ENCODE data around the gene CD109. TPM values are rescaled to one million over a fixed set of nuclear protein-coding genes. Genes with fewer than 3 reads are reported as not detected.

Gene CD109
- total RNA-seq, 1 donor from 2014 or later = 27.4 TPM

DNA sequence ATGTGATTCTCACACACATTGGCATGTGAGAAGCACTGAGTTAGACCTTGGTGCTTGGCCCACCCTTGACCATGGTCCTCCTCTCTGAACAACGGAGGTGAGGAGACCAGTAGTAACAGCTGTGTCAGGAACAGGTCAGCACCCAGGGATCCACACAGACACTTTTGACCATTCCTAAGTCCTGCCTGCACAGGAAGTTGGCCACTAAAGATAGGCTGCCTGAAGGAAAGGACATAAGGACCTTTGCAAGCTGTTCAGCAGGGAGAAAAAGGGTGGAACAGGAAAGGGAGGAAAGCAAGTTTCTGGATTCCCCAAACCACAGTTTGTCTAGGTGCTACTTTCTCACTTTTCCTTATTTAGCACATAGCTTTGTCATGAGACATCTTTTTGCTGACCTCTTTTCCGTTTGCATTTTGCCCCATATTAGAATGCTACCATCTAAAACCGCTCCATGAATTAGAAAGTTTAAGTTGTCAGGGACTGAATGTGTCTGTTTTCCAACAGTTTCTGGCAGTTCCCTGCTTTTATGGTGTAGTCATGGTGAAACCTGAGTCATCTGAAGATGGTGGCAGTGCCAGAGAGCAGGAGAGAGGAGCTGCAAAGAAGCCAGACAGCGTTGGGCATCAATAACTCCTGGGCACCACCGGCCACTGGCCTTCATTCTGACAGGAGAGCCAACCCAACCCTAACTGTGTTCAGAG lies 1.1 kb upstream of the CD109 start:
- H3K27me3 ChIP-seq (ENCODE audit: control insufficient read depth, insufficient read depth, low read length) = no peaks in the 10 kb centered on the region
- TF ChIP-seq, protein P1, sequence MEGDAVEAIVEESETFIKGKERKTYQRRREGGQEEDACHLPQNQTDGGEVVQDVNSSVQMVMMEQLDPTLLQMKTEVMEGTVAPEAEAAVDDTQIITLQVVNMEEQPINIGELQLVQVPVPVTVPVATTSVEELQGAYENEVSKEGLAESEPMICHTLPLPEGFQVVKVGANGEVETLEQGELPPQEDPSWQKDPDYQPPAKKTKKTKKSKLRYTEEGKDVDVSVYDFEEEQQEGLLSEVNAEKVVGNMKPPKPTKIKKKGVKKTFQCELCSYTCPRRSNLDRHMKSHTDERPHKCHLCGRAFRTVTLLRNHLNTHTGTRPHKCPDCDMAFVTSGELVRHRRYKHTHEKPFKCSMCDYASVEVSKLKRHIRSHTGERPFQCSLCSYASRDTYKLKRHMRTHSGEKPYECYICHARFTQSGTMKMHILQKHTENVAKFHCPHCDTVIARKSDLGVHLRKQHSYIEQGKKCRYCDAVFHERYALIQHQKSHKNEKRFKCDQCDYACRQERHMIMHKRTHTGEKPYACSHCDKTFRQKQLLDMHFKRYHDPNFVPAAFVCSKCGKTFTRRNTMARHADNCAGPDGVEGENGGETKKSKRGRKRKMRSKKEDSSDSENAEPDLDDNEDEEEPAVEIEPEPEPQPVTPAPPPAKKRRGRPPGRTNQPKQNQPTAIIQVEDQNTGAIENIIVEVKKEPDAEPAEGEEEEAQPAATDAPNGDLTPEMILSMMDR (IDR thresholded peaks at IDR 0.05; ENCODE audit: insufficient read depth, low read length, severe bottlenecking) = no peak
- H3K36me3 ChIP-seq (ENCODE audit: control insufficient read depth, insufficient read depth, low read length) = peaks cover 1% of the 10 kb centered on the region
- peak; percentile 76 for DNase-seq (ENCODE audit: low read depth)
- peak overlapping the region; percentile 46 for H3K4me3 ChIP-seq (ENCODE audit: low read depth, low read length)
- FAIRE-seq = peak; percentile 96

DNA sequence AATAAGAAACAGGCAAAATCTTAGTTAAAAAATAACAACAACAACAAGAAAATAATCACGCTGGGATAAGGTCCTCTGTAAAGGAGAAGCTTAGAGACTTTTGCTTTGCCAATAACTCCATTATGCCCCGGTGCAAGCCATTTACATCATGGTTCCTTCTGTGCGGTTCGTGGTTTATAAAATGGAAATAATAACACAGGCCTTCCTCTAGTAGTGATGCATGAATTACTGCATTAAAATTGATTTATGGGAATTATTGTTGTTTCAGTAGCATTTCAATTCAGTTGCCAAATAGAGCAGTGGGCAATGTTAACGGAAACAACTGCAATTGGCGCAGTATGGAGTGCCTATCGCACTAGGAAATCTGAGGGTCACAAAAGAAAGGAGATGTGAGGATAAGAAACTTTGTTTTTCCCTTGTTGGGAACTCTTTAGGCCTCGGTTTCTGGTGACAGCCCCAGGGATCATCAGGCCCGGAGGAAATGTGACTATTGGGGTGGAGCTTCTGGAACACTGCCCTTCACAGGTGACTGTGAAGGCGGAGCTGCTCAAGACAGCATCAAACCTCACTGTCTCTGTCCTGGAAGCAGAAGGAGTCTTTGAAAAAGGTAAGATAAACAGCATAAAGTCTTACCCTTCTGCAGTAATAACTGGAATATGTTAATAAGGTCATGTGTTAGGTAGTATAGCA lies 1.1 kb downstream of the CD109 start:
- Histone ChIP-seq H3K4me3 (ENCODE audit: low read depth, low read length) (peak overlapping the region; percentile 46), H3K27me3 (ENCODE audit: control insufficient read depth, insufficient read depth, low read length) (no peaks in the 10 kb centered on the region), H3K36me3 (ENCODE audit: control insufficient read depth, insufficient read depth, low read length) (peaks cover 1% of the 10 kb centered on the region)
- FAIRE-seq = no peak
- DNase-seq (ENCODE audit: low read depth) = peak; percentile 35
- TF ChIP-seq, protein P1 (IDR thresholded peaks at IDR 0.05; ENCODE audit: insufficient read depth, low read length, severe bottlenecking) = no peak

DNA sequence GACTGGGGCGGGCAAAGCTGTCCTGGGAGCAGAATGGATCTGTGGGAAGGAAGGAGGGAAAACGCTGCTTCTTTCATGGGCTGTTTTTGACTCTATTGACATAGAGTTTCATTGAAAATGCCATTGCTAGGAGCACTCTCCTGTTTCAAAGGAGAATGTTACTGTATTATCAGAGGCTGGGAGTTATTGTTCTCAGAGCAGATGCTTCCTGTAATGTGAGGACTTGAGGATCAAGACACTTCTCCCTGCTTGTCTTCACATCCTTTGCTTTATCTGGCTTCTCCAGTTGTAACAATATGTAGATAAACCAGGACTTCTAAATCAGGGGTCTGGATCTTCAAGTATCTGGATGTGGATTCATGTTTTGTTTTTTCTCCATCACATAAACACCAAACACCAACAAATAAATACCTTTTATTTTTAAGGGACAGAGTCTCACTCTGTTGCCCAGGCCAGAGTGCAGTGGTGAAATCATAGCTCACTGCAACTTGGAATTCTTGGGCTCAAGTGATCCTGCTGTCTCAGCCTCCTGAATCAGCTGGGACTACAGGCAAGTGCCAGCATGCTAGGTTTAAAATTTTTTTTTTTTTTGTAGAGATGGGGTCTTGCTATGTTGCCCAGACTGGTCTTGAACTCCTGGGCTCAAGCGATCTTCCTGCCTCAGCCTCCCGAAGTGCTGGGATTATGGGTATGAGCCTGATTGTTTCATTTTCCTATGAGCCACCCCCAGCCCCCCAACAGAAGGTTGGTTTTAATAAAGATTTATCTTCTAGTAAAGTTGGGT lies 3.9 kb downstream of the CD109 start:
- no peak for FAIRE-seq

DNA sequence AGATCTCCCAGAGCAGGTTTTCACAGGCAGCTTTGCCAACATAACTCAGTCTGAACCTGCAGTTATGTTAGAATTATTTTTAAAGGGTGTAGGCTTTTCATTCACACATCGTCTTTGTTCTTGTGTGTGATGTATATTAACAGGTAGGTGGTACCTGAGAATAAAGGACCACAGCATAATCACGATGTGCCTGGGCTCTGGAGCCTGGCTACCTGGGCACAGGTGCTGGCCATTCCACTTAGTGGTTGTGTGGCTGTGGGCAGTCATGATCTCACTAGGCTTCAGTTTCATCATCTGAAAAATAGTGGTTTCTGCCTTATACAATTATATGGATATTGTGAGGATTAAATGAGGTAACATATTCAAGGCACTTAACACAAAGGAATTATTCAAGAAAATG lies 6.4 kb downstream of the CD109 start:
- TF ChIP-seq, protein P1 (IDR thresholded peaks at IDR 0.05; ENCODE audit: insufficient read depth, low read length, severe bottlenecking) = no peak
- peak; percentile 37 for DNase-seq (ENCODE audit: low read depth)
- FAIRE-seq = no peak
- Histone ChIP-seq H3K4me3 (ENCODE audit: low read depth, low read length) (no peak overlapping the region), H3K27me3 (ENCODE audit: control insufficient read depth, insufficient read depth, low read length) (no peaks in the 10 kb centered on the region), H3K36me3 (ENCODE audit: control insufficient read depth, insufficient read depth, low read length) (peaks cover 2% of the 10 kb centered on the region)

More for the DNA sequence above, 3.9 kb downstream of the CD109 start:
- peak; percentile 34 for DNase-seq (ENCODE audit: low read depth)
- Histone ChIP-seq H3K27me3 (ENCODE audit: control insufficient read depth, insufficient read depth, low read length) (no peaks in the 10 kb centered on the region), H3K36me3 (ENCODE audit: control insufficient read depth, insufficient read depth, low read length) (peaks cover 1% of the 10 kb centered on the region), H3K4me3 (ENCODE audit: low read depth, low read length) (no peak overlapping the region)
- TF ChIP-seq, protein P1 (IDR thresholded peaks at IDR 0.05; ENCODE audit: insufficient read depth, low read length, severe bottlenecking) = no peak

DNA sequence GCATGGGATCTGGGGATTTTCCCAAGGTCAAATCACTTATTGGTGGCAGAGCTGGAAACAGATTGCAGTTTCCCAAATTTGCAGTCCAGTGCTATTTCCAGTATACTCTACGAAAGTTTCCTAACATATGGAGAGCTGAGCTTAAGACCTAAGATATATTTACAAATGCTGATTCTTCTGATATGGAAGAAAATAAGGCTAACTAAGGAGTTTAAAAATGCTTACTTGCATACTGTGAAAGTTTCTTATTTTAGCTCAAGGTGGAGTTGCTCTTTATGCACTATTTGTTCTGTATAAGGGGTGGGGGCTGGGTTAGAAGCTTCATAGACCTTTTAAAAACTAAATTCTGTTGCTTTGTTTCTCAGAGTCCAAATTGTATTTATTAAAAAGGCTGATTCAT lies 7.5 kb downstream of the CD109 start:
- DNase-seq (ENCODE audit: low read depth) (no peak), FAIRE-seq (no peak)
- H3K27me3 ChIP-seq (ENCODE audit: control insufficient read depth, insufficient read depth, low read length) = no peaks in the 10 kb centered on the region
- TF ChIP-seq, protein P1 (IDR thresholded peaks at IDR 0.05; ENCODE audit: insufficient read depth, low read length, severe bottlenecking) = no peak
- H3K4me3 ChIP-seq (ENCODE audit: low read depth, low read length) = no peak overlapping the region
- peaks cover 1% of the 10 kb centered on the region for H3K36me3 ChIP-seq (ENCODE audit: control insufficient read depth, insufficient read depth, low read length)
